Effector memory CD4-positive, alpha-beta T cell (primary cell): ENCODE measurements around the gene ZAP70.
"Not testable (repeated sequence)": the region's sequence is repeated elsewhere in the genome, so short reads cannot be mapped to it uniquely, and the experiment has no call there.

Experiments used
- DNase-seq, 3 donors: peaks; one replicate each; pipeline ENCODE4 v3.0.0-alpha.2; 2020
- H3K27ac ChIP-seq: 2 replicates; pipeline ENCODE4 v1.7.0; 2013; ENCODE audit warnings: mild to moderate bottlenecking, low read length, moderate library complexity; ENCODE audit not compliant: insufficient read depth, poor library complexity, severe bottlenecking
- H3K27me3 ChIP-seq: replicated peaks from 2 replicates; pipeline ENCODE4 v1.7.0; 2013; ENCODE audit warnings: mild to moderate bottlenecking, low read length; ENCODE audit not compliant: insufficient read depth, control insufficient read depth, poor library complexity, severe bottlenecking
- H3K36me3 ChIP-seq: 2 replicates; pipeline ENCODE4 v1.7.0; 2013; ENCODE audit warnings: mild to moderate bottlenecking, low read length, moderate library complexity; ENCODE audit not compliant: control insufficient read depth, insufficient read depth
- H3K4me1 ChIP-seq: 2 replicates; pipeline ENCODE4 v1.7.0; 2013; ENCODE audit warnings: low read length, mild to moderate bottlenecking; ENCODE audit not compliant: control insufficient read depth, insufficient read depth, poor library complexity, severe bottlenecking
- H3K4me3 ChIP-seq: 2 replicates; pipeline ENCODE4 v1.7.0; 2013; ENCODE audit warnings: low read length, low read depth, mild to moderate bottlenecking; ENCODE audit not compliant: insufficient read depth, poor library complexity, severe bottlenecking
- H3K9me3 ChIP-seq: 2 replicates; pipeline ENCODE4 v1.7.0; 2013; ENCODE audit warnings: mild to moderate bottlenecking, low read length, moderate library complexity; ENCODE audit not compliant: control insufficient read depth
- total RNA-seq, 3 donors: gene quantifications; one replicate each; lab custom pipeline; 2026; lab: John Stamatoyannopoulos, UW

The ZAP70 gene
- 571 to 672 (median 622) reads per million in 3 donors for total RNA-seq

DNA sequence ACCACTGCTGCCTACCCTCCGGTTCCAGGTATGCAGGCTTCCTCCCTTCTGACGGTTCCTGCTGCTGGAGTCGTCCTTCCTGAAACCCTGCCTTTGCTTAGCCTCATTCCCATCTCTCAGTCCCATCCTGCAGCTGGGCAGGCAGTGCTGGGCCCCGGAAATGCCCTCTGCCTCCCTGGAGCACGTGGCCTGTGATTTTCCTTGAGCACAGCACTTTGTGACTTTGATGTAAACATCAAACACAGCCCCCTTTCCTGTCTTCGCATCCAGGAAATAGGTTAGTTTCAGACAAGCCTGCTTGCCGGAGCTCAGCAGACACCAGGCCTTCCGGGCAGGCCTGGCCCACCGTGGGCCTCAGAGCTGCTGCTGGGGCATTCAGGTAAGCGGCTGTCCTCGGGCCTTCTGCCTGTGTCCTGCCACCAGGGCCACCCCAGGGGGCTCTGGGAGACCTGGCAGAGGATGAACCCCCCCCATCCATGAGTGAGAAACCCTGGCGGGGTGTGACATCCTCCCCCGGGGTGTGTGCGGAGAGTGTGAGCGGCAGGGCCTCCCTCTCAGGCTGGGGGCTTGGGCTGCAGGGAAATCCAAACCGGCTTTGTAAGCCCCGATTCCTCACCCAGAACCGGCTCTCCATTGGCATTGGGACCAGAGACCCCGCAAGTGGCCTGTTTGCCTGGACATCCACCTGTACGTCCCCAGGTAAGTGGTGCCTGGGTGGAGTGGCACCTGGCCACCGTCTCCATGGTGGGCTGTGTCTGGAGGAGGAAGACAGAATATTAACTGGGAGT, at the start of gene ZAP70:
Gene ZAP70 (plus strand): TSS at position 281 of the 788 bp plus-strand sequence. CDS start 10,461 bp downstream, outside the sequence.
- H3K9me3 ChIP-seq: no peaks in the 10 kb centered on the region
- H3K4me1 ChIP-seq: peaks cover 83% of the 10 kb centered on the region
- H3K4me3 ChIP-seq: peak within 1 kb of the TSS; percentile 75
- H3K36me3 ChIP-seq: peaks cover 6% of the 10 kb centered on the region
- peak within 1 kb of the TSS; percentile 98 for H3K27ac ChIP-seq
- DNase-seq: peak; percentile 29 to 54 (median 51)
- H3K27me3 ChIP-seq: no peaks in the 10 kb centered on the region

DNA sequence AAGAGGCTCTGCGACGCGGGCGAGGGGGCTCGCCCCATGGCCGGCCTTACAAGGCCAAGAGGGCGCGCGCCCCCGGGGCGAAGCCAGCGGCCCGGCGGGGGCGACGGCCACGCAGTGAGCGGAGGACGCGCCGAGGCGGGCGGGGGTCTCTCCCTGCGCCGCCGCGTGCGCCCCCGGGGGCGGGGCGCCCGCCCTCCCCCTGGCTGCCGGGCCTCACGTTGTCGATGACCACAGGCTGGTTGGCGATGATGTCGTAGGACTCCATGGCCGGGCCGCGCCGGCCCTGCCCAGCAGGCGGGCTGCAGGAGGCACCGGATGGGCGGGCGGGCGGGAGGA, 49.8 kb upstream of the ZAP70 start:
- Histone ChIP-seq H3K27ac (peak overlapping the region; percentile 95), H3K36me3 (peaks cover 23% of the 10 kb centered on the region), H3K4me3 (peak overlapping the region; percentile 69), H3K9me3 (no peaks in the 10 kb centered on the region), H3K4me1 (peaks cover 19% of the 10 kb centered on the region), H3K27me3 (no peaks in the 10 kb centered on the region)
- no peak for DNase-seq

DNA sequence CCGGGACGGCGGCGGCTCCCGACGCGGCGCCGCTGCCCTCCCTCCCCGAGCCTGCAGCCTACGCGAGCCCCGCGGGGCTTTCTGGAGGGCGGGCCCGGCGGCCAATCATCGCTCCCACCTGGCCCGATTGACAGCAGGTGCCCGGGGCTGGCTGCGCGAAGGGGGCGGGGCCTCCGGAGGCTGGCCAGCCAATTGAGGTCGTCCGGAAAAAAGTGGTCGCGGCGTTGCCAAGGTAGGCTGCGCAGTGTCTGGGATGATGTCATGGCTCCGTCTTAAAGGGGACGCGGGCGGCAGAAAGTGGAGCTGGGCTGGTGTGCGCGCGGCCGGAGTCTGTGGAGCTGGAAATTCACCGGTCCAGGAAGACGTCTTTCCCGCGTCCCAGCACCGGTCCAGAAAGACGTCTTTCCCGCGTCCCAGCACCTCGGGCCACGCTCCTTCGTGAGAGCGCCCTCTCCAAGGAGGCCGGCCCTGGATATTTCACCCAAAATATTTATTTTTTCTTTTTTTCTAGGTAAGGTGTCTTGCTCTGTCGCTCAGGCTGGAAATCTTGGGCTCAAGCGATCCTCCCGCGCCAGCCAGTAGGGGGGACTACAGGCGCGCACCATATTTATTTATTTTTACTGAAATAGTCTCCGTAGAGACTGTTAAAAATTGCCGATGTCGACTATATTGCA, 49.3 kb upstream of the ZAP70 start, which contains the start of gene ACTR1B:
Gene ACTR1B (minus strand): TSS at position 83 of the 674 bp plus-strand sequence. CDS start 154 bp downstream, outside the sequence.
- no peaks in the 10 kb centered on the region for H3K27me3 ChIP-seq
- no peaks in the 10 kb centered on the region for H3K9me3 ChIP-seq
- peak within 1 kb of the TSS; percentile 95 for H3K27ac ChIP-seq
- H3K4me3 ChIP-seq: peak within 1 kb of the TSS; percentile 72
- peaks cover 19% of the 10 kb centered on the region for H3K4me1 ChIP-seq
- DNase-seq: peak; percentile 96 to 97 (median 96)
- H3K36me3 ChIP-seq: peaks cover 18% of the 10 kb centered on the region

DNA sequence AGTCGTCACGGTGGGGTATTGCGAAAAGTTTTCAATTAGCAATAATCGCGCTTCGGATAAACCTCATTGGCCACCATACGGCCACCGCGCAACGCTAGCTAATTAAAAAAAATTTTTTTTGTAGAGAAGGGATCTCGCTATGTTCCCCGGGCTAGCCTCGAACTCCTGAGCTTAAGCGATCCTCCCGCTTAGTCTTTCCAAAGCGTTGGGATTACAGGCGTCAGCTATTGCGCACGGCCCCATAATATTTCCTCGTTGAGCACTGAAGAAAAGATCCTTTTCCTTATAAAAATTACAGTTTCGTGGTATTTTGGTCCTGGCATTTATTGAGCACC, 48.8 kb upstream of the ZAP70 start:
- Histone ChIP-seq H3K4me3 (peak overlapping the region; percentile 72), H3K27ac (peak overlapping the region; percentile 95), H3K36me3 (peaks cover 13% of the 10 kb centered on the region), H3K9me3 (no peaks in the 10 kb centered on the region), H3K4me1 (peaks cover 19% of the 10 kb centered on the region), H3K27me3 (no peaks in the 10 kb centered on the region)
- no peak for DNase-seq

DNA sequence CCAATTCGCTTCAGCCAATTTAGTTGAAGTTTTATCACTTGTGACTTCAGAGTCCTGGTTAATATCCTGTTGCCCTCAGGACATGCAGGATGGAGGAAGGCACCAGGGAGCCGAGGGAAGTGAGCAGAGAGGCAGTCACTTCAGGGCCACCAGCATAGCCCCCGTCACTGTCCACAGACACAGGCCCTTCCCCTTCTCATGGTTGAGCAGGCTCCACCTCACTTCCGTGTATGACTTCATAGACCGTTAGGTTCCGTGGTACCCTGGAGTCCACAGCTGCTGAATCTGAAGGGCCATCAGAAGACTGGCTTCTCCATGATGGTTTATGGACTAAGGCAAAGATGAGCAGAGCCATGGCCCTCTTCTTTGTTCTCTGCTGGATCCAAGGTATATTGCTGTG, 43.9 kb upstream of the ZAP70 start, which contains the start of gene C2orf92:
Gene C2orf92 (plus strand): TSS at position 266 of the 400 bp plus-strand sequence. CDS start 76 bp downstream, at position 342.
- no peak within 1 kb of the TSS for H3K27ac ChIP-seq
- peaks cover 4% of the 10 kb centered on the region for H3K4me1 ChIP-seq
- no peak within 1 kb of the TSS for H3K4me3 ChIP-seq

DNA sequence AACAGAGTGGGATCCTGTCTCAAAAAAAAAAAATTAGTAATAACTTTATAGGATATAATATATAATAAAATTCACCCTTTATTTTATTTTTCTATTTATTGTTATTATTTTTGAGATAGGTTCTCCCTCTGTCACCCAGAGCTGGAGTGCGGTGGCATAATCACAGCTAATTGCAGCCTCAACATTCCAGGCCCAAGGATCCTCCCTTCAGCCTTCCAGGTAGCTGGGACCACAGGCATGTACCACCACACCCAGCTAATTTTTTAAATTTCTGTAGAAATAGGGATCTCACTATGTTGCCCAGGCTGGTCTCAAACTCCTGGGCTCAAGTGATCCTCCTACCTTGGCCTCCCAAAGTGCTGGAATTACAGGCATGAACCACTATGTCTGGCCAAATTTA, 42.9 kb upstream of the ZAP70 start:
- Histone ChIP-seq H3K4me3 (no peak overlapping the region), H3K36me3 (no peaks in the 10 kb centered on the region), H3K4me1 (no peaks in the 10 kb centered on the region), H3K27ac (no peak overlapping the region), H3K9me3 (no peaks in the 10 kb centered on the region), H3K27me3 (no peaks in the 10 kb centered on the region)
- DNase-seq: no peak

More for the DNA sequence above, 43.9 kb upstream of the ZAP70 start, which contains the start of gene C2orf92:
- no peaks in the 10 kb centered on the region for H3K27me3 ChIP-seq
- no peaks in the 10 kb centered on the region for H3K36me3 ChIP-seq
- H3K9me3 ChIP-seq: no peaks in the 10 kb centered on the region
- DNase-seq: no peak

DNA sequence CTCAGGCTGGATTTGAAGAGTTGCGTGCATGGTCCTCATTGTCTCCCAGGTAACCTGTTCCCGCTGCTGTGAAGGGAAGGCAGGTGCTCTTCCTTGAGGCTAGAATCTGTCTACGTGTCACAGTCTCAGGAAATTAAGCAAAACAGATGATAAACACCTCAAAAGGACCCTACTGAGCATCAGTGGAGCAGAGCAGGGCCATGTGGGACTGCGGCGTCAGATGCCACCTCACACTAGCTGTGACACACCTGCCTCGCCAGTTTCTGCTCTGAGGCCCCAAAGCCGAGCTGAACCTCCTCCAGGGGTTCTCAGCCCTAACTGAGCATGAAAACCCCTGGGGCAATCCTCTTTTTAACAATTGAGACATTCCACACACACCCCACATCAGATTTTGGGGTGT, 41.9 kb upstream of the ZAP70 start:
- DNase-seq: no peak
- no peak overlapping the region for H3K4me3 ChIP-seq
- H3K27me3 ChIP-seq: no peaks in the 10 kb centered on the region
- no peaks in the 10 kb centered on the region for H3K9me3 ChIP-seq
- H3K4me1 ChIP-seq: no peaks in the 10 kb centered on the region
- no peak overlapping the region for H3K27ac ChIP-seq
- no peaks in the 10 kb centered on the region for H3K36me3 ChIP-seq

DNA sequence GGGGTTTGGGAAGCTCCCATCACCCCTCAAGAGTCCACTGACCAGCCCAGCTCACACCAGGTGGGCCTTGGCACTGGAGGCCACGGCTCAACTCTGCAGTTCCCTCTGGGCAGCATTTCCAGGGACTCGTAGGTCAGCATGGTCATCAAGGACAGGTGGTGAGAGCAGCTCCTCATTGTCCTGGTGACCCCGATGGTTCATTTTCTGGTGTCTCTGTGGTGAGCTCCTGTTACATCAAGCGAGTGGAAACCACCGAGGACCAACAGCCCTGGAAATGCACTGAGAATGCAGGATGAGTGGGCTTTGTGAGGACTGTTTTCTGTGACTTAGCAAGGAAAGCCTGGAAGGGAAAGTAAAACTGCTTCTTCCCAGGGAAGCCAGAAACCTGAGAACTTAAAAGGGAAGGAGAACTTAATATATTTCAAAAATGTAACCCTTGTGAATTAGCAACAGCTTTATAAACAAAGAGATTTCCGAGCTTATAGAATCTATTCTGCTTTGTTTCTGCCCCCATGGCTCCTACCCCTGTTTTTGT, 40.7 kb upstream of the ZAP70 start:
- H3K4me3 ChIP-seq, DNase-seq: not testable (repeated sequence)

DNA sequence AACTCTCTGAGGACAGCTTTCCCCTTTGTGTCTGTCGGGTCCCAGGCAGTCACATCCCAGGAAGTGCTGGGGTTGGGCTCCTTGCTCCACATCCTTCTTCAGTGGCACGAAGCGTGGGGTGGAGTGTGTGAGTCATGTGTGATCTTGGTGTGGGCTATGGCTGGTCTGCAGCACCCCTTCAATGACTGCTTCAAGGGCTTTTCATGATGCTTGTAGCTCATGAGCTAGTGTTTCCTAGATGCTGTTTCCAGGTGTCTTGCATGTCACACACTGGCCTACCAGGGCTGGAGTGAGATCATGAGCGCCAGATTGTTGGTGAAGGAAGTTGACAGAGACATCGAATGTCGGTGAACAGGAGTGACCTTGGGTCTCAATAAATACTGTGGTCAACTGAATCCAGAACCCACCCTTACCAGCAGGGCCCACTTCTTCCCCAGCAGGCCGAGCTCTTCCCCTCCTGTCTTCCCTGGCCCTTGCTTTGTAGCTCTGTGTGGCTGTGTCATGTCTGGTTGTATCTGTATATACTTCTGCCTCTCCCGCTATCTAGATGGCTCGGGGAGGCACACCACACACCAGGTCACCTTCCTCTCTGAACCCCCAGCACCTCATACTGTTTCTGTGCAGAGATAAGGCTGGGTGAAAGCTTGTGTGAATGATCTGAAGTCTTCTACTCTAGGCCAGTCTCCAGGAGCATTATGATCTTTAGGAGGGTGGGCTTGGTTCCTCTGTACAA, 40.0 kb upstream of the ZAP70 start:
- Histone ChIP-seq H3K9me3 (no peaks in the 10 kb centered on the region), H3K27ac (no peak overlapping the region), H3K4me1 (no peaks in the 10 kb centered on the region), H3K36me3 (no peaks in the 10 kb centered on the region), H3K27me3 (no peaks in the 10 kb centered on the region), H3K4me3 (no peak overlapping the region)
- no peak for DNase-seq

More for the DNA sequence above, 40.7 kb upstream of the ZAP70 start:
- H3K4me1 ChIP-seq, H3K27ac ChIP-seq, H3K36me3 ChIP-seq, H3K27me3 ChIP-seq, H3K9me3 ChIP-seq: not testable (repeated sequence)
